Ovary (tissue), 9 donors: ENCODE results near the gene CD4. TPM values are rescaled to one million over a fixed set of nuclear protein-coding genes. Genes with fewer than 3 reads are reported as not detected.

Experiments used
- DNase-seq, 5 donors: peaks; one replicate each; pipeline ENCODE4 v3.0.0-alpha.2; 2019 to 2020
- H3K27ac ChIP-seq, 2 donors: fragments of 200-600 bp; one replicate each; pipeline versions ENCODE4 v1.5.1 to v1.8.0; 2019 to 2022
- H3K27me3 ChIP-seq: fragments of 200-600 bp; one replicate; pipeline ENCODE4 v1.8.0; 2022
- H3K36me3 ChIP-seq: fragments of 200-600 bp; sonication (generic); one replicate; pipeline ENCODE4 v1.5.1; 2019
- H3K4me1 ChIP-seq: one replicate; pipeline ENCODE4 v1.8.1; 2013; ENCODE audit warnings: mild to moderate bottlenecking, moderate library complexity; ENCODE audit not compliant: insufficient read depth
- H3K4me3 ChIP-seq: fragments of 200-600 bp; sonication (generic); one replicate; pipeline ENCODE4 v1.5.1; 2017
- H3K9me3 ChIP-seq, 2 donors: fragments of 200-600 bp in 1 of 2; sonication (generic) in 1 of 2; one replicate each; pipeline versions ENCODE4 v1.5.1 to v1.8.1; 2013 to 2019; ENCODE audit warnings: mild to moderate bottlenecking in 1 of 2, moderate library complexity in 1 of 2
- CTCF ChIP-seq, 3 donors: fragments of 450-650 bp in 2 of 3; fragments of 200-600 bp in 1 of 3; IDR thresholded peaks; one replicate each; pipeline versions ENCODE4 v1.5.1 to v1.8.0; 2016 to 2022; ENCODE audit warnings: antibody characterized with exemption in 3 of 3, mild to moderate bottlenecking in 1 of 3
- EP300 ChIP-seq: sonication (generic); formaldehyde crosslinking; IDR thresholded peaks from one replicate; pipeline ENCODE4 v1.6.1; 2017; ENCODE audit warnings: antibody characterized with exemption
- POLR2A ChIP-seq: fragments of 450-650 bp; IDR thresholded peaks from one replicate; pipeline ENCODE4 v1.6.1; 2017; ENCODE audit warnings: antibody characterized with exemption, mild to moderate bottlenecking, moderate library complexity
- WGBS, 3 donors: extraction: QIAGEN DNeasy Blood & Tissue Kit in 1 of 3; methylation state at CpG; one replicate each; pipeline versions ENCODE4 v1.1.5 to v1.1.7; 2013 to 2017; 5-methylcytosine and 5-hydroxymethylcytosine counted together
- intact Hi-C, 4 donors: fragments of 100-400 bp; cut with DNase I; formaldehyde crosslinking; loops; one replicate each; pipeline versions ENCODE4 v1.11.0 to v1.15.1; 2022 to 2023
- polyA plus RNA-seq, 2 donors: library from polyadenylated mRNA; stranded (reverse); fragments of 200-250 nt in 1 of 2; fragments of 350-450 nt in 1 of 2; fragmentation: Illumina TruSeq in 1 of 2; extraction: RNeasy Lipid Tissue Mini Kit (QIAGEN cat#74804) in 1 of 2; gene quantifications; one replicate each; pipeline ENCODE4 v1.2.3, GENCODE V29; 2013 to 2014
- total RNA-seq, 7 donors: library from RNA; depleted of rRNA in 2 of 7; stranded (reverse); fragments of >200 nt in 2 of 7; fragmentation: NEBNext Ultra II Directional in 3 of 7; extraction: Animal tissue kit (Norgen Biotek cat#: 25700) in 3 of 7; gene quantifications; one replicate each; pipeline versions ENCODE4 v1.1.0 to v1.2.4, GENCODE V29; 2016 to 2023
- donor health status: DM: no; HTN: no; CAD: no; lungs with moderate emphysema.
- donor health status: DM: no; HTN: no; CAD: no.
- donor health status: Bipolar disorder and iron deficiency.
- donor health status: DM: yes; HTN: yes; CAD: no.
- donor health status: DM: no; HTN: no; CAD: no.
- donor health status: DM: yes; HTN: yes; CAD: no.

Gene CD4
- total and polyA plus RNA-seq, 9 donors = 2.1 to 40.2 (median 10.3) TPM

- intact Hi-C loops = loop anchor here in 1 of 4 donors (5.0 kb wide), 1 partner anchor 35 kb away; no protein-coding TSS in a partner anchor
- no peaks in the 10 kb centered on the region for H3K36me3 ChIP-seq
- 43 to 47% (median 45%) methylated on average over 4 of the region's 4 CpGs for WGBS, 3 donors
- no peak for DNase-seq
- peaks cover 5% of the 10 kb centered on the region for H3K4me1 ChIP-seq
- H3K27ac ChIP-seq = no peak overlapping the region
- H3K4me3 ChIP-seq = no peak overlapping the region
- H3K27me3 ChIP-seq = no peaks in the 10 kb centered on the region
- TF ChIP-seq EP300 (no peak), CTCF (IDR thresholded peaks at IDR 0.05) (no peak), POLR2A (no peak)
- H3K9me3 ChIP-seq = no peaks in the 10 kb centered on the region
Observed at GRCh38 chr12:6747216-6747615, 42.1 kb upstream of the CD4 start.

GRCh38 chr12:6748761-6749160 is 40.6 kb upstream of the CD4 start:
- Histone ChIP-seq H3K27ac (no peak overlapping the region), H3K27me3 (no peaks in the 10 kb centered on the region), H3K36me3 (no peaks in the 10 kb centered on the region), H3K9me3 (no peaks in the 10 kb centered on the region), H3K4me1 (peaks cover 5% of the 10 kb centered on the region), H3K4me3 (no peak overlapping the region)
- DNase-seq = no peak
- intact Hi-C loops = loop anchor here in 1 of 4 donors (5.0 kb wide), 1 partner anchor 34 kb away; no protein-coding TSS in a partner anchor
- 92 to 93% (median 93%) methylated on average over 28 of the region's 28 CpGs for WGBS, 3 donors
- no peak for TF ChIP-seq EP300
- TF ChIP-seq CTCF (IDR thresholded peaks at IDR 0.05) = no peak
- no peak for TF ChIP-seq POLR2A

GRCh38 chr12:6750506-6750905 is 38.8 kb upstream of the CD4 start:
- Histone ChIP-seq H3K4me3 (no peak overlapping the region), H3K27ac (no peak overlapping the region), H3K4me1 (peaks cover 7% of the 10 kb centered on the region), H3K27me3 (no peaks in the 10 kb centered on the region), H3K9me3 (no peaks in the 10 kb centered on the region), H3K36me3 (no peaks in the 10 kb centered on the region)
- no peak for TF ChIP-seq CTCF (IDR thresholded peaks at IDR 0.05)
- TF ChIP-seq POLR2A = no peak
- no peak for TF ChIP-seq EP300
- intact Hi-C loops = loop anchor here in 2 of 4 donors (5.0 kb wide), 1 partner anchor 77 kb away; the partner anchor contains the start of gene P3H3 (in 2 of the 2)
- no peak for DNase-seq
- WGBS, 3 donors = 76 to 79% (median 78%) methylated on average over 4 of the region's 4 CpGs

GRCh38 chr12:6751767-6752166 is 37.6 kb upstream of the CD4 start:
- Histone ChIP-seq H3K4me1 (peaks cover 7% of the 10 kb centered on the region), H3K9me3 (no peaks in the 10 kb centered on the region), H3K36me3 (no peaks in the 10 kb centered on the region), H3K27ac (peak overlapping the region; percentile 96 to 100), H3K27me3 (no peaks in the 10 kb centered on the region), H3K4me3 (no peak overlapping the region)
- 59 to 66% (median 64%) methylated on average over 7 of the region's 7 CpGs for WGBS, 3 donors
- intact Hi-C loops = loop anchor here in 2 of 4 donors (2.0 to 5.0 kb wide), 2 partner anchors 15 to 76 kb away; partner anchors contain the start of genes P3H3 (in 2 of the 2) and PTMS (in 2 of the 2)
- TF ChIP-seq CTCF (IDR thresholded peaks at IDR 0.05) (no peak), POLR2A (no peak), EP300 (no peak)
- DNase-seq = peak in 3 of 5 donors; percentile 43 to 66 (median 51)
